GM06990 (cell line): Measurements from ENCODE around the gene CNNM1.

Source experiments
- DNase-seq: peaks from one replicate; pipeline ENCODE4 v3.0.0-alpha.2; 2011; ENCODE audit not compliant: insufficient read length; ENCODE audit errors: extremely low read depth
- H3K27me3 ChIP-seq: replicated peaks from 2 replicates; pipeline ENCODE4 v1.6.0; 2011; ENCODE audit warnings: low read length; ENCODE audit not compliant: control insufficient read depth, insufficient read depth
- H3K36me3 ChIP-seq: 2 replicates; pipeline ENCODE4 v1.5.1; 2011; ENCODE audit warnings: low read length; ENCODE audit not compliant: control insufficient read depth, insufficient read depth
- H3K4me3 ChIP-seq: replicated peaks from 2 replicates; pipeline ENCODE4 v1.5.1; 2011; ENCODE audit warnings: low read depth, mild to moderate bottlenecking, control low read depth, low read length
- CTCF ChIP-seq: IDR thresholded peaks from 2 replicates; pipeline ENCODE4 v1.5.1; 2011; ENCODE audit warnings: low read length, control low read depth, mild to moderate bottlenecking, inconsistent platforms; ENCODE audit not compliant: insufficient read depth, poor library complexity, severe bottlenecking

The CNNM1 gene

DNA sequence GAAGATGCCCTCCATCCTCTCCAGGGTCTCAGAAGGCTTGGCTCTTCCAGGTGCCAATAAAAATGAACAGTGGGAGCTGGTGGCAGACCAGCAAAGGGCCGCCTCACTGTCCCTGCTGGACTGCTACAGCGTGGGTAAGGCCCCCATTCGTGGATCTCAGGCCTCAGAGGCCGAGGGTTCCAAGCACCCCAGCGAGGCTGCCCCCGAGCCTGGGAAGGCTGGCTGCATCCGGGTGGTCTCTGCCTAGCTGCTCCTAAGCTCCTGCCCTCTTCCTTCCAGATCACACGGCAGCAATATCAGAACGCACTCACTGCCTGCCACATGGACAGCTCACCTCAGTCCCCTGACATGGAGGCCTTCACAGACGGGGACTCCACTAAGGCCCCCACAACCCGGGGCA lies 58.4 kb downstream of the CNNM1 start:
- no peak for DNase-seq
- no peak for TF ChIP-seq CTCF
- Histone ChIP-seq H3K27me3 (no peaks in the 10 kb centered on the region; the same call in 1 of the 2 replicates), H3K36me3 (no peaks in the 10 kb centered on the region), H3K4me3 (no peak overlapping the region)

DNA sequence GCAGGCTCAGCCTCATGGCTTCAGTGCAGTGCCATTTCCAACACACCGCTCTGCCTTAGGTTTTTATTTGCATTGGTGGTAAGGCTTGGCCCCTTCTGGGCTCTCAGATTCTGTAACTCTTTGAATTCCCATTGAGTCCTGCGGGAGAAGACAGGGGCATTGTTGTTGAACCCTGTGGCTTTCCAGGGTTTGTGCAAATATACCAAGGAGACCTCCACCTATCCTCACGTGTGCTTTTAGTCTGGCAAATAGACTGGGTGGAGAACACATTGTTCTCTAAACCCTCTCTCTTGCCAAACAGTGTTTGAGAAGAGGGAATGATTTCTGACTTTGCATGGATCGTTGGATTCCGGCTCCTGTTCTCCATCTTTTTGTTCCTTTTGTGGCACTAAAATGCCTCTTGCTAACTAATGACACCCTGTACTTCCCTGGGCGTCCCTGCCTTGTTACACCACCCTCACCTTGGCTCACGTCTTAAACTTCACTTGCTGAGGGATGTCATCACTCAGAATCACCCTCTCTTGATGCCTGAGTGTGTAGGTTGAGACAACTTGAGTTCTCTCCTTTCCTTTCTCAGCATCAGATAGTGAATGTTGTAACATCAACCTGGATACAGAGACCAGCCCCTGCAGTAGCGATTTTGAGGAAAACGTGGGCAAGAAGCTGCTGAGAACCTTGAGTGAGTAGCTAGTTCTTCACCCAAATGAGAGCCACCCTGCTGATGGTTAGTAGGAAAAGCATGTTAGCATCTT lies 60.7 kb downstream of the CNNM1 start:
- no peaks in the 10 kb centered on the region; the same call in none of the 2 replicates for H3K36me3 ChIP-seq
- no peaks in the 10 kb centered on the region; the same call in 1 of the 2 replicates for H3K27me3 ChIP-seq
- no peak for DNase-seq
- no peak overlapping the region for H3K4me3 ChIP-seq
- TF ChIP-seq CTCF = no peak

GRCh38 chr10:99391346-99391745 lies 62.2 kb downstream of the CNNM1 start:
- no peaks in the 10 kb centered on the region; the same call in 1 of the 2 replicates for H3K27me3 ChIP-seq
- H3K4me3 ChIP-seq = no peak overlapping the region
- TF ChIP-seq CTCF = no peak
- DNase-seq = no peak
- H3K36me3 ChIP-seq = peaks cover 3% of the 10 kb centered on the region

DNA sequence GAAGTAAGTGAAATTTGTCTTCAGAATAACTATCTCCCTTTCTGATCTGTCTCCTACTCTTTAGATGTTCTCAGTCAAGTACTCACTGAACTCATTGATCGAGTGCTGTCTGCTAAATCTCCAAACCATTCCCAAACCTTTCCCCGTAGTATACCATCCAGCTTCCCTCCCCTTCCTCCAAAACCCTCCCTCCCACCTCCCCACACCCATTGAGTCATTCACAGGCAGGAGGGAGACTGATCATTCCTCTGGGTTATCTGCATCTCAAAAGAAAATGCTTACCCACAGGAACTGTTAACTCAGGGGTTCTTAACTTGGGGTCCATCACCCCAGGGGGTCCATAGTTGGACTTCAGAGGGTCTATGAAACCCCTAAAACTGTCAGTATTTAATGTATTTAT lies 63.9 kb downstream of the CNNM1 start:
- Histone ChIP-seq H3K4me3 (no peak overlapping the region), H3K36me3 (peaks cover 3% of the 10 kb centered on the region), H3K27me3 (no peaks in the 10 kb centered on the region; the same call in 1 of the 2 replicates)
- no peak for DNase-seq
- TF ChIP-seq CTCF = no peak

DNA sequence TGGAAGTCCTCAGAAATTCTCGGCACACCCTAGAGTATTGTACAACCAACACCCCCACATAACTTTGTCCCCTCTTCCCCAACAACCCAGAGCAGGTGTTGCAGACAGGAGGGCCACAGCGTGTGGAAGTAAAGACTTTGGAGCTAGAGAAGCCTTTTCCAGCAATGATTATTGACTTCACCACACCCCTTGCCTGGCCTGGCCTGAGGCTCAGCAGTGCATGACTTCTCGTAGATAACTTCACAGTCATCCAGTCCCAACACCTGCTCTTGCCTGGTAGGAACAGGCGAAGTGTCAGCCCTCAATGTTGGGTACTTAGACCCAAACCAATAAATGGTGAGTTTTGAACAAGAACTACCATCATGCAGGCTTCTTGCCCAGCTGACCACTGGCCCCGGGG lies 64.5 kb downstream of the CNNM1 start:
- no peak for DNase-seq
- peaks cover 3% of the 10 kb centered on the region for H3K36me3 ChIP-seq
- no peak for TF ChIP-seq CTCF
- H3K4me3 ChIP-seq = no peak overlapping the region
- no peaks in the 10 kb centered on the region for H3K27me3 ChIP-seq
